Endothelial cell of umbilical vein (primary cell): Measurements from ENCODE around the gene KRTAP4-4. TPM values are rescaled to one million over a fixed set of nuclear protein-coding genes. Genes with fewer than 3 reads are reported as not detected.

ENCODE experiments used
- BruUV-seq: library from RNA; stranded (reverse); fragments of 400-500 nt; replicated peaks from 2 replicates; lab custom pipeline; 2021; lab: Mats Ljungman, UMichigan
- CTCF ChIA-PET: fragments of 300-600, 350-600 bp; sonication (Branson Sonifier 250); formaldehyde crosslinking; loops from one replicate; lab custom pipeline; 2021; ENCODE audit warnings: antibody characterized with exemption, inconsistent platforms; lab: Charles Lee
- POLR2A ChIA-PET: fragments of 300-600, 350-600 bp; sonication (Branson Sonifier 250); formaldehyde crosslinking; loops from one replicate; lab custom pipeline; 2021; ENCODE audit warnings: antibody characterized with exemption, inconsistent platforms; lab: Charles Lee
- DNase-seq: peaks from one replicate; pipeline ENCODE4 v3.0.0-alpha.2; 2011; ENCODE audit warnings: low read depth, low spot score
- FAIRE-seq: peaks from 2 replicates; lab custom pipeline; 2011; peaks lifted over from hg19 to GRCh38; lab: Jason Lieb, UNC
- H2AFZ ChIP-seq: 2 replicates; pipeline ENCODE4 v1.6.0; 2012; ENCODE audit warnings: low read depth, low read length, control low read depth, inconsistent platforms
- H3K27ac ChIP-seq: 2 replicates; pipeline ENCODE4 v1.5.1; 2011; ENCODE audit warnings: low read depth, mild to moderate bottlenecking, control low read depth, low read length, moderate library complexity; ENCODE audit not compliant: insufficient read depth
- H3K27me3 ChIP-seq, 2 experiments: 2 replicates each; pipeline versions ENCODE4 v1.6.0 to v1.6.1; 2011; ENCODE audit warnings: low read length in 2 of 2, mixed read lengths in 1 of 2; ENCODE audit not compliant: control insufficient read depth in 2 of 2, insufficient read depth in 2 of 2
- H3K36me3 ChIP-seq, 2 experiments: 2 replicates in 1 of 2; 3 replicates in 1 of 2; pipeline ENCODE4 v1.5.1; 2011; ENCODE audit warnings: low read length in 2 of 2, mild to moderate bottlenecking in 1 of 2, moderate library complexity in 1 of 2; ENCODE audit not compliant: control insufficient read depth in 2 of 2, insufficient read depth in 2 of 2; ENCODE audit errors: extremely low read depth in 1 of 2
- H3K4me1 ChIP-seq: 3 replicates; pipeline ENCODE4 v1.5.1; 2011; ENCODE audit warnings: mild to moderate bottlenecking, low read length; ENCODE audit not compliant: control insufficient read depth, insufficient read depth; ENCODE audit errors: extremely low read depth
- H3K4me2 ChIP-seq: 2 replicates; pipeline ENCODE4 v1.6.1; 2011; ENCODE audit warnings: low read length, control low read depth, mixed read lengths; ENCODE audit not compliant: insufficient read depth
- H3K4me3 ChIP-seq, 3 experiments: fragments of 200-600 bp in 1 of 3; sonication (generic), shearing (Covaris generic) in 1 of 3; replicated peaks in 1 of 3; 2 replicates each; pipeline ENCODE4 v1.5.1; 2011 to 2016; ENCODE audit warnings: control low read depth in 3 of 3, low read length in 3 of 3, mild to moderate bottlenecking in 2 of 3, inconsistent platforms in 1 of 3, low read depth in 1 of 3, moderate library complexity in 1 of 3; ENCODE audit not compliant: insufficient read depth in 1 of 3
- H3K79me2 ChIP-seq: 2 replicates; pipeline ENCODE4 v1.6.0; 2012; ENCODE audit warnings: low read length, inconsistent platforms; ENCODE audit not compliant: control insufficient read depth, insufficient read depth
- H3K9ac ChIP-seq: replicated peaks from 2 replicates; pipeline ENCODE3; 2011; ENCODE audit warnings: low read length, control low read depth; ENCODE audit not compliant: insufficient read depth; ENCODE audit errors: extremely low read depth
- H3K9me1 ChIP-seq: replicated peaks from 3 replicates; pipeline ENCODE4 v1.6.0; 2011; ENCODE audit warnings: mild to moderate bottlenecking, low read length; ENCODE audit not compliant: control insufficient read depth, insufficient read depth; ENCODE audit errors: extremely low read depth
- H3K9me3 ChIP-seq: replicated peaks from 2 replicates; pipeline ENCODE4 v1.5.1; 2012; ENCODE audit warnings: low read length, inconsistent platforms; ENCODE audit not compliant: control insufficient read depth, insufficient read depth
- H4K20me1 ChIP-seq: replicated peaks from 2 replicates; pipeline ENCODE3; 2011; ENCODE audit warnings: mild to moderate bottlenecking, low read length; ENCODE audit not compliant: control insufficient read depth, insufficient read depth; ENCODE audit errors: extremely low read depth
- CTCF ChIP-seq, 2 donors: IDR thresholded peaks; 1 replicate in 1 of 2; 2 replicates in 1 of 2; pipeline ENCODE4 v1.5.1; 2011; ENCODE audit warnings: low read length in 2 of 2, mild to moderate bottlenecking in 2 of 2, moderate library complexity in 2 of 2, control low read depth in 1 of 2, inconsistent platforms in 1 of 2, low read depth in 1 of 2; ENCODE audit not compliant: insufficient read depth in 1 of 2; ENCODE audit errors: extremely low read depth in 1 of 2
- EZH2 ChIP-seq: IDR thresholded peaks from 2 replicates; pipeline ENCODE4 v1.6.1; 2012; ENCODE audit warnings: borderline replicate concordance, low read depth, mild to moderate bottlenecking, moderate library complexity, low read length, inconsistent platforms; ENCODE audit not compliant: severe bottlenecking
- FOS ChIP-seq: IDR thresholded peaks from 2 replicates; pipeline ENCODE4 v1.6.1; 2011; ENCODE audit warnings: mild to moderate bottlenecking, low read length, moderate library complexity, borderline replicate concordance; ENCODE audit not compliant: insufficient read depth
- GATA2 ChIP-seq: IDR thresholded peaks from 2 replicates; pipeline ENCODE4 v1.7.0; 2011; ENCODE audit warnings: low read depth, mild to moderate bottlenecking, moderate library complexity, mixed read lengths, low read length; ENCODE audit not compliant: insufficient read length, insufficient read depth
- JUN ChIP-seq: IDR thresholded peaks from 2 replicates; pipeline ENCODE4 v1.6.1; 2011; ENCODE audit warnings: borderline replicate concordance, low read depth; ENCODE audit not compliant: insufficient read length, insufficient read depth
- MAX ChIP-seq: IDR thresholded peaks from 2 replicates; pipeline ENCODE4 v1.6.1; 2011; ENCODE audit not compliant: insufficient read depth, insufficient read length
- MYC ChIP-seq: IDR thresholded peaks from one replicate; pipeline ENCODE4 v1.6.1; 2011; ENCODE audit warnings: mild to moderate bottlenecking, low read depth, low read length
- POLR2A ChIP-seq: IDR thresholded peaks from 2 replicates; pipeline ENCODE4 v1.6.1; 2012; ENCODE audit warnings: low read depth, mild to moderate bottlenecking, control low read depth, low read length
- POLR2AphosphoS5 ChIP-seq: IDR thresholded peaks from 2 replicates; pipeline ENCODE4 v1.6.1; 2012; ENCODE audit warnings: low read depth, mild to moderate bottlenecking, control low read depth, low read length, moderate library complexity; ENCODE audit not compliant: insufficient read depth
- dilution Hi-C: fragments of 300-500 bp; cut with MboI; formaldehyde crosslinking; loops from one replicate; pipeline ENCODE4 v1.15.0; 2019; ENCODE audit warnings: low sequenced_read_pairs; ENCODE audit not compliant: extremely low pct_ligation_motif_present
- intact Hi-C: fragments of 100-400 bp; cut with micrococcal nuclease; formaldehyde crosslinking; loops from one replicate; pipeline ENCODE4 v1.10.0; 2022
- polyA plus RNA-seq, 4 experiments: library from polyadenylated mRNA; depleted of rRNA in 3 of 4; stranded (reverse) in 3 of 4; unstranded in 1 of 4; fragments of >200 nt; gene quantifications; 2 replicates each; pipeline versions ENCODE4 v1.2.1 to v1.2.3, GENCODE V29; 2011 to 2012; ENCODE audit warnings: missing spikeins in 1 of 4
- small RNA-seq: library from RNA; depleted of rRNA; stranded (forward); fragments of <200 nt; gene quantifications from one replicate; pipeline ENCODE3, GENCODE V24; 2012; ENCODE audit warnings: low replicate concordance, low read depth; ENCODE audit not compliant: insufficient read depth, insufficient read length
- total RNA-seq: library from RNA; stranded (reverse); gene quantifications from 2 replicates; pipeline ENCODE4 v1.2.3, GENCODE V29; 2021

The KRTAP4-4 gene
- total and polyA plus RNA-seq, 2 donors (not counting 3 experiments of a cell fraction or from before 2014, with no cell fraction given) = not detected

GRCh38 chr17:41111151-41111885 lies 49.2 kb downstream of the KRTAP4-4 start:
- intact Hi-C loops = no loop called here
- BruUV-seq = no TSS peak
- Histone ChIP-seq H3K79me2 (no peaks in the 10 kb centered on the region), H3K27me3 (peaks cover 0 to 5% of the 10 kb centered on the region in 2 experiments), H3K4me2 (no peak overlapping the region), H3K36me3 (no peaks in the 10 kb centered on the region), H3K9me1 (no peaks in the 10 kb centered on the region), H4K20me1 (no peaks in the 10 kb centered on the region), H2AFZ (no peak overlapping the region), H3K9ac (no peak overlapping the region), H3K9me3 (no peaks in the 10 kb centered on the region), H3K4me1 (no peaks in the 10 kb centered on the region), H3K27ac (no peak overlapping the region), H3K4me3 (no peak overlapping the region)
- dilution Hi-C loops = no loop called here
- TF ChIP-seq POLR2AphosphoS5 (no peak), MAX (no peak), GATA2 (no peak), CTCF (IDR thresholded peaks at IDR 0.05; ENCODE audit: extremely low read depth in 1 of 2, insufficient read depth in 1 of 2, low read depth in 1 of 2, low read length in 2 of 2) (no peak), JUN (no peak), EZH2 (no peak), MYC (no peak), POLR2A (no peak), FOS (no peak)
- DNase-seq (no peak), FAIRE-seq (no peak)
- POLR2A ChIA-PET = no interaction called here
- CTCF ChIA-PET = no interaction called here

Small RNA genes lying within 50 kb of the gene (small RNA-seq; reads per million reads assigned to genes)
- not detected for gene KRTAP4-17P

Other genes with a start within 250 kb of the KRTAP4-4 start
Only the 30 nearest of the 40 such genes appear.
- gene KRTAP3-1, start 151.6 kb downstream of the KRTAP4-4 start, total RNA-seq = not detected in 2 replicates
- not detected in 2 replicates for gene KRTAP3-1, start 151.6 kb downstream of the KRTAP4-4 start, polyA plus RNA-seq
- gene KRTAP1-5, start 133.5 kb downstream of the KRTAP4-4 start, total RNA-seq = not detected in 2 replicates
- not detected in 2 replicates for gene KRTAP1-5, start 133.5 kb downstream of the KRTAP4-4 start, polyA plus RNA-seq
- not detected in 2 replicates for gene KRTAP1-4, start 130.6 kb downstream of the KRTAP4-4 start, total RNA-seq
- gene KRTAP1-4, start 130.6 kb downstream of the KRTAP4-4 start, polyA plus RNA-seq = not detected in 2 replicates
- not detected in 2 replicates for gene KRTAP1-3, start 125.9 kb downstream of the KRTAP4-4 start, total RNA-seq
- gene KRTAP1-3, start 125.9 kb downstream of the KRTAP4-4 start, polyA plus RNA-seq = not detected in 2 replicates
- gene KRTAP1-1, start 119.3 kb downstream of the KRTAP4-4 start, total RNA-seq = not detected in 2 replicates
- not detected in 2 replicates for gene KRTAP1-1, start 119.3 kb downstream of the KRTAP4-4 start, polyA plus RNA-seq
- not detected in 2 replicates for gene KRTAP2-1, start 113.4 kb downstream of the KRTAP4-4 start, total RNA-seq
- gene KRTAP2-1, start 113.4 kb downstream of the KRTAP4-4 start, polyA plus RNA-seq = not detected in 2 replicates
- not detected in 2 replicates for gene KRTAP2-2, start 105.5 kb downstream of the KRTAP4-4 start, total RNA-seq
- gene KRTAP2-2, start 105.5 kb downstream of the KRTAP4-4 start, polyA plus RNA-seq = not detected in 2 replicates
- gene KRTAP2-3, start 100.6 kb downstream of the KRTAP4-4 start, total RNA-seq = not detected in 2 replicates
- gene KRTAP2-3, start 100.6 kb downstream of the KRTAP4-4 start, polyA plus RNA-seq = not detected in 2 replicates
- not detected in 2 replicates for gene KRTAP2-4, start 94.9 kb downstream of the KRTAP4-4 start, total RNA-seq
- gene KRTAP2-4, start 94.9 kb downstream of the KRTAP4-4 start, polyA plus RNA-seq = not detected in 2 replicates
- not detected in 2 replicates for gene KRTAP4-7, start 76.6 kb downstream of the KRTAP4-4 start, total RNA-seq
- not detected in 2 replicates for gene KRTAP4-7, start 76.6 kb downstream of the KRTAP4-4 start, polyA plus RNA-seq
- not detected in 2 replicates for gene KRTAP4-8, start 62.6 kb downstream of the KRTAP4-4 start, total RNA-seq
- not detected in 2 replicates for gene KRTAP4-8, start 62.6 kb downstream of the KRTAP4-4 start, polyA plus RNA-seq
- not detected in 2 replicates for gene KRTAP4-16, start 58.5 kb downstream of the KRTAP4-4 start, total RNA-seq
- gene KRTAP4-16, start 58.5 kb downstream of the KRTAP4-4 start, polyA plus RNA-seq = not detected in 2 replicates
- gene KRTAP4-9, start 55.4 kb downstream of the KRTAP4-4 start, total RNA-seq = not detected in 2 replicates
- not detected in 2 replicates for gene KRTAP4-9, start 55.4 kb downstream of the KRTAP4-4 start, polyA plus RNA-seq
- not detected in 2 replicates for gene KRTAP4-11, start 42.4 kb downstream of the KRTAP4-4 start, total RNA-seq
- gene KRTAP4-11, start 42.4 kb downstream of the KRTAP4-4 start, polyA plus RNA-seq = not detected in 2 replicates
- gene KRTAP4-12, start 36.6 kb downstream of the KRTAP4-4 start, total RNA-seq = not detected in 2 replicates
- gene KRTAP4-12, start 36.6 kb downstream of the KRTAP4-4 start, polyA plus RNA-seq = not detected in 2 replicates
- not detected in 2 replicates for gene KRTAP4-6, start 20.2 kb downstream of the KRTAP4-4 start, total RNA-seq
- gene KRTAP4-6, start 20.2 kb downstream of the KRTAP4-4 start, polyA plus RNA-seq = not detected in 2 replicates
- not detected in 2 replicates for gene KRTAP4-5, start 10.9 kb downstream of the KRTAP4-4 start, total RNA-seq
- not detected in 2 replicates for gene KRTAP4-5, start 10.9 kb downstream of the KRTAP4-4 start, polyA plus RNA-seq
- not detected in 2 replicates for gene KRTAP4-3, start 7.5 kb upstream of the KRTAP4-4 start, total RNA-seq
- not detected in 2 replicates for gene KRTAP4-3, start 7.5 kb upstream of the KRTAP4-4 start, polyA plus RNA-seq
- gene KRTAP4-2, start 17.5 kb upstream of the KRTAP4-4 start, total RNA-seq = not detected in 2 replicates
- gene KRTAP4-2, start 17.5 kb upstream of the KRTAP4-4 start, polyA plus RNA-seq = not detected in 2 replicates
- gene KRTAP4-1, start 24.2 kb upstream of the KRTAP4-4 start, total RNA-seq = not detected in 2 replicates
- not detected in 2 replicates for gene KRTAP4-1, start 24.2 kb upstream of the KRTAP4-4 start, polyA plus RNA-seq
- gene KRTAP9-1, start 29.1 kb upstream of the KRTAP4-4 start, total RNA-seq = not detected in 2 replicates
- not detected in 2 replicates for gene KRTAP9-1, start 29.1 kb upstream of the KRTAP4-4 start, polyA plus RNA-seq
- gene KRTAP9-2, start 65.9 kb upstream of the KRTAP4-4 start, total RNA-seq = not detected in 2 replicates
- not detected in 2 replicates for gene KRTAP9-2, start 65.9 kb upstream of the KRTAP4-4 start, polyA plus RNA-seq
- gene KRTAP9-3, start 71.7 kb upstream of the KRTAP4-4 start, total RNA-seq = not detected in 2 replicates
- gene KRTAP9-3, start 71.7 kb upstream of the KRTAP4-4 start, polyA plus RNA-seq = not detected in 2 replicates
- gene KRTAP9-8, start 77.3 kb upstream of the KRTAP4-4 start, total RNA-seq = not detected in 2 replicates
- gene KRTAP9-8, start 77.3 kb upstream of the KRTAP4-4 start, polyA plus RNA-seq = not detected in 2 replicates
- not detected in 2 replicates for gene KRTAP9-4, start 88.9 kb upstream of the KRTAP4-4 start, total RNA-seq
- gene KRTAP9-4, start 88.9 kb upstream of the KRTAP4-4 start, polyA plus RNA-seq = not detected in 2 replicates
- not detected in 2 replicates for gene KRTAP9-9, start 94.6 kb upstream of the KRTAP4-4 start, total RNA-seq
- gene KRTAP9-9, start 94.6 kb upstream of the KRTAP4-4 start, polyA plus RNA-seq = not detected in 2 replicates
- not detected in 2 replicates for gene KRTAP9-6, start 104.6 kb upstream of the KRTAP4-4 start, total RNA-seq
- not detected in 2 replicates for gene KRTAP9-6, start 104.6 kb upstream of the KRTAP4-4 start, polyA plus RNA-seq
- not detected in 2 replicates for gene KRTAP9-7, start 115.0 kb upstream of the KRTAP4-4 start, total RNA-seq
- gene KRTAP9-7, start 115.0 kb upstream of the KRTAP4-4 start, polyA plus RNA-seq = not detected in 2 replicates
- not detected in 2 replicates for gene KRTAP29-1, start 142.1 kb upstream of the KRTAP4-4 start, total RNA-seq
- gene KRTAP29-1, start 142.1 kb upstream of the KRTAP4-4 start, polyA plus RNA-seq = not detected in 2 replicates
- not detected in 2 replicates for gene KRTAP16-1, start 148.6 kb upstream of the KRTAP4-4 start, total RNA-seq
- not detected in 2 replicates for gene KRTAP16-1, start 148.6 kb upstream of the KRTAP4-4 start, polyA plus RNA-seq